ENCODE measurements around the gene CEACAM7.

CEACAM7 gene

GRCh38 chr19:41691268-41691970 lies 3.3 kb upstream of the CEACAM7 start:
- Histone ChIP-seq H3K4me3 (ENCODE audit: low read depth, low read length) (no peak overlapping the region), H3K27ac (ENCODE audit: low read depth, low read length) (no peak overlapping the region), H3K4me1 (ENCODE audit: control insufficient read depth, insufficient read depth, low read length, unreplicated experiment) (no peaks in the 10 kb centered on the region), H3K36me3 (ENCODE audit: insufficient read depth, low read length) (no peaks in the 10 kb centered on the region), H3K27me3 (ENCODE audit: insufficient read depth, low read length) (no peaks in the 10 kb centered on the region), H2AFZ (ENCODE audit: low read length, unreplicated experiment) (no peak overlapping the region), H3K79me2 (ENCODE audit: control insufficient read depth, insufficient read depth, low read length, unreplicated experiment) (no peaks in the 10 kb centered on the region)

GRCh38 chr19:41690801-41691065 lies 2.7 kb upstream of the CEACAM7 start:
- H3K36me3 ChIP-seq (ENCODE audit: insufficient read depth, low read length) = no peaks in the 10 kb centered on the region
- no peaks in the 10 kb centered on the region for H3K79me2 ChIP-seq (ENCODE audit: control insufficient read depth, insufficient read depth, low read length, unreplicated experiment)
- H3K4me3 ChIP-seq (ENCODE audit: low read depth, low read length) = no peak overlapping the region
- H3K27ac ChIP-seq (ENCODE audit: low read depth, low read length) = no peak overlapping the region
- H2AFZ ChIP-seq (ENCODE audit: low read length, unreplicated experiment) = no peak overlapping the region
- H3K27me3 ChIP-seq (ENCODE audit: insufficient read depth, low read length) = no peaks in the 10 kb centered on the region
- H3K4me1 ChIP-seq (ENCODE audit: control insufficient read depth, insufficient read depth, low read length, unreplicated experiment) = no peaks in the 10 kb centered on the region

- Histone ChIP-seq H3K4me3 (ENCODE audit: low read depth, low read length) (no peak overlapping the region), H3K4me1 (ENCODE audit: control insufficient read depth, insufficient read depth, low read length, unreplicated experiment) (no peaks in the 10 kb centered on the region), H3K27ac (ENCODE audit: low read depth, low read length) (no peak overlapping the region), H3K36me3 (ENCODE audit: insufficient read depth, low read length) (no peaks in the 10 kb centered on the region), H2AFZ (ENCODE audit: low read length, unreplicated experiment) (no peak overlapping the region), H3K79me2 (ENCODE audit: control insufficient read depth, insufficient read depth, low read length, unreplicated experiment) (no peaks in the 10 kb centered on the region), H3K27me3 (ENCODE audit: insufficient read depth, low read length) (no peaks in the 10 kb centered on the region)
Observed at GRCh38 chr19:41689993-41690800, 2.1 kb upstream of the CEACAM7 start.

GRCh38 chr19:41688687-41689086 lies 617 bp upstream of the CEACAM7 start:
- Histone ChIP-seq H3K79me2 (ENCODE audit: control insufficient read depth, insufficient read depth, low read length, unreplicated experiment) (no peaks in the 10 kb centered on the region), H3K4me3 (ENCODE audit: low read depth, low read length) (no peak overlapping the region), H3K27me3 (ENCODE audit: insufficient read depth, low read length) (no peaks in the 10 kb centered on the region), H3K27ac (ENCODE audit: low read depth, low read length) (no peak overlapping the region), H3K36me3 (ENCODE audit: insufficient read depth, low read length) (no peaks in the 10 kb centered on the region), H2AFZ (ENCODE audit: low read length, unreplicated experiment) (no peak overlapping the region), H3K4me1 (ENCODE audit: control insufficient read depth, insufficient read depth, low read length, unreplicated experiment) (no peaks in the 10 kb centered on the region)

GRCh38 chr19:41687419-41687818 lies 651 bp downstream of the CEACAM7 start:
- Histone ChIP-seq H3K4me1 (ENCODE audit: control insufficient read depth, insufficient read depth, low read length, unreplicated experiment) (no peaks in the 10 kb centered on the region), H3K27ac (ENCODE audit: low read depth, low read length) (no peak overlapping the region), H3K79me2 (ENCODE audit: control insufficient read depth, insufficient read depth, low read length, unreplicated experiment) (no peaks in the 10 kb centered on the region), H3K4me3 (ENCODE audit: low read depth, low read length) (no peak overlapping the region), H3K27me3 (ENCODE audit: insufficient read depth, low read length) (peaks cover 2% of the 10 kb centered on the region; the same call in 1 of the 2 replicates), H3K36me3 (ENCODE audit: insufficient read depth, low read length) (no peaks in the 10 kb centered on the region), H2AFZ (ENCODE audit: low read length, unreplicated experiment) (no peak overlapping the region)

- H3K27ac ChIP-seq (ENCODE audit: low read depth, low read length) = no peak overlapping the region
- no peaks in the 10 kb centered on the region for H3K79me2 ChIP-seq (ENCODE audit: control insufficient read depth, insufficient read depth, low read length, unreplicated experiment)
- peaks cover 8% of the 10 kb centered on the region; the same call in 1 of the 2 replicates for H3K27me3 ChIP-seq (ENCODE audit: insufficient read depth, low read length)
- no peak overlapping the region for H3K4me3 ChIP-seq (ENCODE audit: low read depth, low read length)
- H3K36me3 ChIP-seq (ENCODE audit: insufficient read depth, low read length) = no peaks in the 10 kb centered on the region
- H2AFZ ChIP-seq (ENCODE audit: low read length, unreplicated experiment) = no peak overlapping the region
- H3K4me1 ChIP-seq (ENCODE audit: control insufficient read depth, insufficient read depth, low read length, unreplicated experiment) = no peaks in the 10 kb centered on the region
Observed at GRCh38 chr19:41682437-41682836, 5.6 kb downstream of the CEACAM7 start.

- Histone ChIP-seq H2AFZ (ENCODE audit: low read length, unreplicated experiment) (no peak overlapping the region), H3K79me2 (ENCODE audit: control insufficient read depth, insufficient read depth, low read length, unreplicated experiment) (no peaks in the 10 kb centered on the region), H3K36me3 (ENCODE audit: insufficient read depth, low read length) (no peaks in the 10 kb centered on the region), H3K4me1 (ENCODE audit: control insufficient read depth, insufficient read depth, low read length, unreplicated experiment) (no peaks in the 10 kb centered on the region), H3K27me3 (ENCODE audit: insufficient read depth, low read length) (peaks cover 37% of the 10 kb centered on the region), H3K4me3 (ENCODE audit: low read depth, low read length) (no peak overlapping the region), H3K27ac (ENCODE audit: low read depth, low read length) (no peak overlapping the region)
Observed at GRCh38 chr19:41671486-41671885, 16.6 kb downstream of the CEACAM7 start.

- H3K27me3 ChIP-seq (ENCODE audit: insufficient read depth, low read length) = peaks cover 33% of the 10 kb centered on the region
- no peaks in the 10 kb centered on the region for H3K36me3 ChIP-seq (ENCODE audit: insufficient read depth, low read length)
- H3K4me1 ChIP-seq (ENCODE audit: control insufficient read depth, insufficient read depth, low read length, unreplicated experiment) = no peaks in the 10 kb centered on the region
- H3K27ac ChIP-seq (ENCODE audit: low read depth, low read length) = no peak overlapping the region
- H3K79me2 ChIP-seq (ENCODE audit: control insufficient read depth, insufficient read depth, low read length, unreplicated experiment) = no peaks in the 10 kb centered on the region
- H3K4me3 ChIP-seq (ENCODE audit: low read depth, low read length) = no peak overlapping the region
- no peak overlapping the region for H2AFZ ChIP-seq (ENCODE audit: low read length, unreplicated experiment)
Observed at GRCh38 chr19:41670755-41671154, 17.3 kb downstream of the CEACAM7 start.

GRCh38 chr19:41668315-41668714 lies 19.8 kb downstream of the CEACAM7 start:
- Histone ChIP-seq H3K36me3 (ENCODE audit: insufficient read depth, low read length) (no peaks in the 10 kb centered on the region), H3K79me2 (ENCODE audit: control insufficient read depth, insufficient read depth, low read length, unreplicated experiment) (no peaks in the 10 kb centered on the region), H2AFZ (ENCODE audit: low read length, unreplicated experiment) (no peak overlapping the region), H3K27ac (ENCODE audit: low read depth, low read length) (no peak overlapping the region), H3K27me3 (ENCODE audit: insufficient read depth, low read length) (peaks cover 17% of the 10 kb centered on the region), H3K4me3 (ENCODE audit: low read depth, low read length) (no peak overlapping the region), H3K4me1 (ENCODE audit: control insufficient read depth, insufficient read depth, low read length, unreplicated experiment) (no peaks in the 10 kb centered on the region)

- H3K4me1 ChIP-seq (ENCODE audit: control insufficient read depth, insufficient read depth, low read length, unreplicated experiment) = no peaks in the 10 kb centered on the region
- H3K4me3 ChIP-seq (ENCODE audit: low read depth, low read length) = no peak overlapping the region
- no peaks in the 10 kb centered on the region for H3K79me2 ChIP-seq (ENCODE audit: control insufficient read depth, insufficient read depth, low read length, unreplicated experiment)
- H3K27ac ChIP-seq (ENCODE audit: low read depth, low read length) = no peak overlapping the region
- H2AFZ ChIP-seq (ENCODE audit: low read length, unreplicated experiment) = no peak overlapping the region
- peaks cover 9% of the 10 kb centered on the region; the same call in 1 of the 2 replicates for H3K27me3 ChIP-seq (ENCODE audit: insufficient read depth, low read length)
- no peaks in the 10 kb centered on the region for H3K36me3 ChIP-seq (ENCODE audit: insufficient read depth, low read length)
Observed at GRCh38 chr19:41666075-41666474, 22.0 kb downstream of the CEACAM7 start.

GRCh38 chr19:41657157-41657556 lies 30.9 kb downstream of the CEACAM7 start:
- no peaks in the 10 kb centered on the region for H3K79me2 ChIP-seq (ENCODE audit: control insufficient read depth, insufficient read depth, low read length, unreplicated experiment)
- no peak overlapping the region for H3K27ac ChIP-seq (ENCODE audit: low read depth, low read length)
- no peaks in the 10 kb centered on the region for H3K36me3 ChIP-seq (ENCODE audit: insufficient read depth, low read length)
- 0 out of 2 replicates have a peak, but pooled peaks cover 9% of the 10 kb centered on the region for H3K27me3 ChIP-seq (ENCODE audit: insufficient read depth, low read length)
- H3K4me1 ChIP-seq (ENCODE audit: control insufficient read depth, insufficient read depth, low read length, unreplicated experiment) = no peaks in the 10 kb centered on the region
- H3K4me3 ChIP-seq (ENCODE audit: low read depth, low read length) = no peak overlapping the region
- no peak overlapping the region for H2AFZ ChIP-seq (ENCODE audit: low read length, unreplicated experiment)
